ENCODE measurements around the gene ANKAR. TPM values are rescaled to one million over a fixed set of nuclear protein-coding genes. Genes with fewer than 3 reads are reported as not detected.
A peak's percentile ranks its signal among the peaks of the same experiment; 100 is the strongest.

The ANKAR gene
- polyA plus RNA-seq (ENCODE audit: low read depth in 6 of 6) = 10 to 100 TPM; 12.6 to 30.9 (median 17.3) TPM

- ATAC-seq (ENCODE audit: low read depth in 2 of 2) = peak; percentile 92 to 93
- peaks cover 0 to 9% (median 2%) of the 10 kb centered on the region in 7 donors for H3K9me3 Mint-ChIP-seq
- no peaks in the 10 kb centered on the region for H3K27me3 Mint-ChIP-seq
These were observed at the start of gene ANKAR for GRCh38 chr2:189674374-189675112. ANKAR (plus strand) TSS chr2:189674670; CDS start chr2:189676491, 1,821 bp downstream.

GRCh38 chr2:189625636-189626035 lies 48.8 kb upstream of the ANKAR start:
- Mint-ChIP-seq H3K36me3 (no peaks in the 10 kb centered on the region), H3K27ac (no peak overlapping the region), H3K9me3 (no peaks in the 10 kb centered on the region), H3K4me1 (no peaks in the 10 kb centered on the region), H3K4me3 (no peak overlapping the region), H3K27me3 (peaks cover 9 to 28% (median 21%) of the 10 kb centered on the region in 3 donors)
- DNase-seq = no peak
- ATAC-seq (ENCODE audit: low read depth in 2 of 2) = no peak

More at GRCh38 chr2:189674374-189675112, at the start of gene ANKAR:
- peak within 1 kb of the TSS; percentile 86 to 97 (median 94) for H3K4me3 Mint-ChIP-seq
- DNase-seq = peak; percentile 94
- peaks cover 29 to 41% (median 32%) of the 10 kb centered on the region in 3 donors for H3K4me1 Mint-ChIP-seq
- H3K36me3 Mint-ChIP-seq = peaks cover 11 to 27% of the 10 kb centered on the region in 2 donors
- peak within 1 kb of the TSS; percentile 96 to 99 (median 98) for H3K27ac Mint-ChIP-seq

- Mint-ChIP-seq H3K36me3 (no peaks in the 10 kb centered on the region), H3K27me3 (peaks cover 9 to 28% (median 21%) of the 10 kb centered on the region in 3 donors), H3K4me1 (no peaks in the 10 kb centered on the region), H3K9me3 (no peaks in the 10 kb centered on the region), H3K27ac (no peak overlapping the region), H3K4me3 (no peak overlapping the region)
- no peak for ATAC-seq (ENCODE audit: low read depth in 2 of 2)
- no peak for DNase-seq
These were observed 46.7 kb upstream of the ANKAR start for GRCh38 chr2:189627789-189628188.

- no peak for ATAC-seq (ENCODE audit: low read depth in 2 of 2)
- H3K27ac Mint-ChIP-seq = peak overlapping the region in 1 of 6 donors; percentile 4
- H3K27me3 Mint-ChIP-seq = peaks cover 9 to 28% (median 21%) of the 10 kb centered on the region in 3 donors
- no peak overlapping the region for H3K4me3 Mint-ChIP-seq
- H3K36me3 Mint-ChIP-seq = no peaks in the 10 kb centered on the region
- no peaks in the 10 kb centered on the region for H3K4me1 Mint-ChIP-seq
- H3K9me3 Mint-ChIP-seq = no peaks in the 10 kb centered on the region
- DNase-seq = no peak
These were observed 45.5 kb upstream of the ANKAR start for GRCh38 chr2:189628817-189629530.

DNA sequence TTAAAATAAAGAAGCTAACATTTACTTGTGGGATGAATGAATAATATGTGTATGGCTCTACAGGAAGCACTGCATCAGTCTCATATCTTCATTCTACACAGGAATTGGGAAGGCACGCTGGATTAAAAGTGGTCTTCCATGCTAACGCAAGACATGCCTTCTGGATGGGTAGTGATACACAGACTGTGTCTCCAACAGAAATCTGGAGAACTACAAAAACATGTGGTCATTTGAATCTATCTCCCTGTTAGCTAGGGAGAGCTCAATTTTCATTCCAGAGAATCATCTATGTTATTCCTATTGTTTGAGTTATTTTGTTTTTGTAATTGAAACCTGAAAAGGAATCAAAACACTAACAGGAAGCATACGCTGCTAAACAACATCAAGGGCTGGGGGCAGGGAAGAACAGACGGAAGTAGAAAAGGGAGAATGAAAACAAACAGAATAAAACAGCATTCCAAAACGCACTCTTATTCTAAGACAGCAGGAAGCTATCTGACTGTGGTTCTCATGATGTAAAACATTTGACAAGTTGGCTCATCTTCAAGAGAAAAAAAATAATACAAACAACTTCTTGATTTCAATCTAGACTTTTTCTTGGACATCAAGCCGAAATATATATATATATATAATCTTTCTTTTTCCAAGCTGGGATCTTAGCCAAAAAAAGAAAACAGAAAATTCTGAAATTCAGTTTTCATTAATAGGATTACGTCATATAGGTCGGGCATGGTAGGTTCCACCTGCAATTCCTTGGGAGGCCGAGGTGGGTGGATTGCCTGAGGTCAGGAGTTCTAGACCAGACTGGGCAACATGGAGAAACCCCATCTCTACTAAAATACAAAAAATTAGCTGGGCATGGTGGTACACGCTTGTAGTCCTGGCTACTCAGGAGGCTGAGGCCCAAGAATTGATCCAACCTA lies 44.7 kb upstream of the ANKAR start:
- no peak for ATAC-seq (ENCODE audit: low read depth in 2 of 2)
- Mint-ChIP-seq H3K9me3 (no peaks in the 10 kb centered on the region), H3K36me3 (no peaks in the 10 kb centered on the region)

GRCh38 chr2:189631849-189632248 lies 42.6 kb upstream of the ANKAR start:
- Mint-ChIP-seq H3K36me3 (no peaks in the 10 kb centered on the region), H3K4me1 (no peaks in the 10 kb centered on the region), H3K4me3 (no peak overlapping the region), H3K27me3 (peaks cover 0 to 9% (median 5%) of the 10 kb centered on the region in 3 donors), H3K27ac (no peak overlapping the region), H3K9me3 (no peaks in the 10 kb centered on the region)
- ATAC-seq (ENCODE audit: low read depth in 2 of 2) (no peak), DNase-seq (no peak)

More for the DNA sequence above, 44.7 kb upstream of the ANKAR start:
- no peak overlapping the region for H3K4me3 Mint-ChIP-seq
- no peaks in the 10 kb centered on the region for H3K4me1 Mint-ChIP-seq
- peak overlapping the region in 1 of 6 donors; percentile 4 for H3K27ac Mint-ChIP-seq
- H3K27me3 Mint-ChIP-seq = peaks cover 1 to 20% (median 17%) of the 10 kb centered on the region in 3 donors
- no peak for DNase-seq

- Mint-ChIP-seq H3K4me1 (no peaks in the 10 kb centered on the region), H3K27me3 (peaks cover 0 to 9% (median 5%) of the 10 kb centered on the region in 3 donors), H3K36me3 (no peaks in the 10 kb centered on the region), H3K4me3 (no peak overlapping the region), H3K9me3 (no peaks in the 10 kb centered on the region), H3K27ac (no peak overlapping the region)
- DNase-seq (no peak), ATAC-seq (ENCODE audit: low read depth in 2 of 2) (no peak)
These were observed 41.1 kb upstream of the ANKAR start for GRCh38 chr2:189633392-189633811.

DNA sequence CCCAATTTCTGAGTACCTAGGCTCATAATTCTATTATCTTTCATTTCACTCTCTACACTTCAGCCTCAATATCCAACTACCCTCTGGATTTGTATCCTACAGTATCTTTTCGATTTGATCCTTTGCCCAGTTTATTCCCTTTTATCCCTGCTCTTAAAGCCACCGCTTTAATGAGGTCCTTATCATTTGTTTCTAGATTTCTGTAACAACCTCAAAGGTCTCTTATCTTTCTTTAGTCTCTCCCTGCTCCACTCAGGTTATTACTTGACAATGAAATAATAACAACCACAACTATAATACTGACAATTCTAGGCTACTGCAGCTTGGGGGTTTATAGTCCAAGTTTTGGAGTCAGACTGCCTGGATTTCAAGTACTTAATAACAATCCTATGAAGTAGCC lies 39.1 kb upstream of the ANKAR start:
- Mint-ChIP-seq H3K27ac (no peak overlapping the region), H3K4me3 (no peak overlapping the region), H3K27me3 (no peaks in the 10 kb centered on the region), H3K9me3 (no peaks in the 10 kb centered on the region), H3K36me3 (no peaks in the 10 kb centered on the region), H3K4me1 (no peaks in the 10 kb centered on the region)
- DNase-seq (no peak), ATAC-seq (ENCODE audit: low read depth in 2 of 2) (no peak)

DNA sequence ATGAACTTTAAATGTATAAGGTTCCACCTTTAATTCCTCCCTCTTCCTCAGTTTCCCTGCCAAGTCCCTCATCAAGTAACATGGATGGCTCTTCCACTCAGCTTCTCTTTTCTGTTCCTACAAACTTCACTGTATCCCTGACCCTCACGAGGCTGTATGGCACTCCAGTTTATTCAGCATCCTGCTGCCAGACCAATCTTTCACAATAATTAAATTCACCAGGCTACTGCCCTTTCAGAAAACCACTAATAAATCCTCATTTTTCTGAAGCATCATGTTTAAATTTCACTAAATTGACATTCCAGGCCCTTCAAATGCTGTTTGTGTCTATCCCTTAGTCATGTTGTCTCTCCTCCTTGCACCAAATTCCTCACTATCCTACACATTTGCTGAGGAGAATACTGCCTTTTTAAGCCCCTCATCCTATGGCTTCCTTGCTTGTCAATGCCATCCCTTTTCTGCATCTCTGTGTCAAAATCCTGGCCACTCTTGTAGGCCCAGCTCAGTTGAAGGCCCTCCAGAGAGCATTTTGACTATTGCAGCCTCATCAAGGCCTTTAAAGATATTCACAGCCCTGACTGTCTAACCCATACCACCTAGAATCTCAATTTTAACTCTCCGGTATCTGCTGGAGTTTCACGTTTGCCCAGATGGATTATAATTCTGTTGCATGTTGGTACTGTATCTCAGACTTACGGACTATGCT lies 36.0 kb upstream of the ANKAR start:
- no peaks in the 10 kb centered on the region for H3K36me3 Mint-ChIP-seq
- no peak overlapping the region for H3K27ac Mint-ChIP-seq
- no peaks in the 10 kb centered on the region for H3K4me1 Mint-ChIP-seq
- ATAC-seq (ENCODE audit: low read depth in 2 of 2) = no peak
- no peaks in the 10 kb centered on the region for H3K9me3 Mint-ChIP-seq
- DNase-seq = no peak
- no peaks in the 10 kb centered on the region for H3K27me3 Mint-ChIP-seq
- H3K4me3 Mint-ChIP-seq = no peak overlapping the region

- no peaks in the 10 kb centered on the region for H3K9me3 Mint-ChIP-seq
- ATAC-seq (ENCODE audit: low read depth in 2 of 2) = no peak
- DNase-seq = no peak
- no peaks in the 10 kb centered on the region for H3K4me1 Mint-ChIP-seq
- H3K27me3 Mint-ChIP-seq = no peaks in the 10 kb centered on the region
- no peak overlapping the region for H3K27ac Mint-ChIP-seq
- H3K4me3 Mint-ChIP-seq = no peak overlapping the region
- H3K36me3 Mint-ChIP-seq = no peaks in the 10 kb centered on the region
These were observed 35.4 kb upstream of the ANKAR start for GRCh38 chr2:189639007-189639609.

DNA sequence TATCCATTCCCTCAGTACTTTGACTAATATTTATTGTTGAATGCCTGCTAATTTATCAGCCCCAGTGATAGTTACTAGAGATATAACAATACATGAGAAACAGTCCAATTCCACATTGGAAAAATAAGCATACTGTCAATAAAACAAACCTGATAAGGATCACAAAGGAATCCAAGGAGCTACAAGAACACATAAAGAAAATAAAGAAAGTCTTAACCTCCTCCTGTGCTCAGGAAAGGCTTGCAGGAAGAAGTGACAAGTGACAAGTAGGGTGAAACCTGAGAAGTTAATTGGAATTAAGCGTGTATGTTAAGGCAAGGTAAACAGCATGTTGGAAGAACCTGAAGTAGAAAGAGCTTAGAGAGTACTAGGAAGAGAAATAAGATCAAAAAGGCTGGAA lies 33.5 kb upstream of the ANKAR start:
- H3K4me3 Mint-ChIP-seq = no peak overlapping the region
- ATAC-seq (ENCODE audit: low read depth in 2 of 2) (no peak), DNase-seq (no peak)
- no peaks in the 10 kb centered on the region for H3K27me3 Mint-ChIP-seq
- no peak overlapping the region for H3K27ac Mint-ChIP-seq
- no peaks in the 10 kb centered on the region for H3K36me3 Mint-ChIP-seq
- no peaks in the 10 kb centered on the region for H3K4me1 Mint-ChIP-seq
- no peaks in the 10 kb centered on the region for H3K9me3 Mint-ChIP-seq

DNA sequence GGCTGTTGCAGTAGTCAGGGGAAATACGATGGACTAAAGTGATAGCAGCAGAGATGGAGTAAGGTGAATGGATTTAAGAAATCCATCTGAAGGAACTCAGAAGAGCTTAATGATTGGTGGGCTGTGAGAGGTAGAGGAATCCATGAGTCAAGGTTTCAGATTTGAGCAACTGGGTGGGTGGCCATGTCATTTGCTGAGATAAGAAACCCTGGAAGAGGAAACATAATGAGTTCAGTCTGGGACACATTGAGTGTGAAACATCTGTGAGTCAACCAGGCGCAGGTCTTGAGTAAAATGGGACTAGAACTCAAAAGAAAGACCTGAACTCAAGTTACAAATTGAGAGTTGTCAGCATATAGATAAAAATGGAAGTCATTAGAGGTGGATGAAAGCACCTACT lies 32.9 kb upstream of the ANKAR start:
- H3K9me3 Mint-ChIP-seq = no peaks in the 10 kb centered on the region
- no peak overlapping the region for H3K27ac Mint-ChIP-seq
- no peak for DNase-seq
- no peak for ATAC-seq (ENCODE audit: low read depth in 2 of 2)
- H3K27me3 Mint-ChIP-seq = no peaks in the 10 kb centered on the region
- no peak overlapping the region for H3K4me3 Mint-ChIP-seq
- no peaks in the 10 kb centered on the region for H3K4me1 Mint-ChIP-seq
- no peaks in the 10 kb centered on the region for H3K36me3 Mint-ChIP-seq

All from naive B cell (primary cell).